ENCODE results near the gene CCDC159.

DNA sequence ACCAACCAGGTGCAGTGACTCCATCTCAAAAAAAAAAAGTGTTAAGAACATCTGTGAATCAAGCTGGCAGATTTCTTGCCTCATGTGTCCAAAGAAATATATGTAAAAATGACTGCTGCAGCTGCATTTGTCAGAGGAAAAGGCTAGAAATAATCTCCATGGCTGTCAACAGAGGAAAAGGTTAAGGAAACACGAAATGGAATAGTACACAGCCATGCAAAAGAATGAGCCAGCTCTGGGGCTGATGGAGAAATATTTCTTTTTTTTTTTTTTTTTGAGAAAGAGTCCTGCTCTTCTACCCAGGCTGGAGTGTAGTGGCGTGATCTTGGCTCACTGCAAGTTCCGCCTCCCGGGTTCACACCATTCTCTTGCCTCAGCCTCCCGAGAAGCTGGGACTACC, 13.5 kb upstream of the CCDC159 start:
- TF ChIP-seq, protein P1, sequence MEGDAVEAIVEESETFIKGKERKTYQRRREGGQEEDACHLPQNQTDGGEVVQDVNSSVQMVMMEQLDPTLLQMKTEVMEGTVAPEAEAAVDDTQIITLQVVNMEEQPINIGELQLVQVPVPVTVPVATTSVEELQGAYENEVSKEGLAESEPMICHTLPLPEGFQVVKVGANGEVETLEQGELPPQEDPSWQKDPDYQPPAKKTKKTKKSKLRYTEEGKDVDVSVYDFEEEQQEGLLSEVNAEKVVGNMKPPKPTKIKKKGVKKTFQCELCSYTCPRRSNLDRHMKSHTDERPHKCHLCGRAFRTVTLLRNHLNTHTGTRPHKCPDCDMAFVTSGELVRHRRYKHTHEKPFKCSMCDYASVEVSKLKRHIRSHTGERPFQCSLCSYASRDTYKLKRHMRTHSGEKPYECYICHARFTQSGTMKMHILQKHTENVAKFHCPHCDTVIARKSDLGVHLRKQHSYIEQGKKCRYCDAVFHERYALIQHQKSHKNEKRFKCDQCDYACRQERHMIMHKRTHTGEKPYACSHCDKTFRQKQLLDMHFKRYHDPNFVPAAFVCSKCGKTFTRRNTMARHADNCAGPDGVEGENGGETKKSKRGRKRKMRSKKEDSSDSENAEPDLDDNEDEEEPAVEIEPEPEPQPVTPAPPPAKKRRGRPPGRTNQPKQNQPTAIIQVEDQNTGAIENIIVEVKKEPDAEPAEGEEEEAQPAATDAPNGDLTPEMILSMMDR (IDR thresholded peaks at IDR 0.05) = no peak
- TF ChIP-seq POLR2A (IDR thresholded peaks at IDR 0.05) = no peak
